Activated CD4-positive, alpha-beta T cell treated with anti-CD3 and anti-CD28 coated beads, Interleukin-2, amount 10 ng/mL, durations not matched to agents 7 days and 5 days (primary cell): Measurements from ENCODE around the gene PRKACG. TPM values are rescaled to one million over a fixed set of nuclear protein-coding genes. Genes with fewer than 3 reads are reported as not detected.
"Not testable (repeated sequence)": the region's sequence is repeated elsewhere in the genome, so short reads cannot be mapped to it uniquely, and the experiment has no call there.

Experiments
- CTCF ChIA-PET: fragments of 350-600 bp; sonication (Branson Sonifier 250); formaldehyde crosslinking; loops from one replicate; lab custom pipeline; 2021; ENCODE audit warnings: antibody characterized with exemption; lab: Charles Lee
- POLR2A ChIA-PET: fragments of 350-600 bp; sonication (Branson Sonifier 250); formaldehyde crosslinking; loops from one replicate; lab custom pipeline; 2021; ENCODE audit warnings: antibody characterized with exemption; lab: Charles Lee
- DNase-seq: peaks from one replicate; pipeline ENCODE4 v3.0.0-alpha.2; 2020
- H3K27ac Mint-ChIP-seq: one replicate; pipeline ENCODE4 v1.8.0; 2021; ENCODE audit warnings: mild to moderate bottlenecking, moderate library complexity, mixed read lengths
- H3K27me3 Mint-ChIP-seq: one replicate; pipeline ENCODE4 v1.8.0; 2021; ENCODE audit warnings: mixed read lengths
- H3K36me3 Mint-ChIP-seq: one replicate; pipeline ENCODE4 v1.8.0; 2021; ENCODE audit warnings: low read depth, mixed read lengths
- H3K4me1 Mint-ChIP-seq: one replicate; pipeline ENCODE4 v1.8.0; 2021; ENCODE audit warnings: mixed read lengths
- H3K4me3 Mint-ChIP-seq: one replicate; pipeline ENCODE4 v1.8.0; 2021; ENCODE audit warnings: mild to moderate bottlenecking, moderate library complexity, mixed read lengths
- H3K9me3 Mint-ChIP-seq: one replicate; pipeline ENCODE4 v1.8.0; 2021; ENCODE audit warnings: mixed read lengths
- total RNA-seq, 2 experiments: library from RNA; stranded (reverse); gene quantifications; one replicate each; pipeline ENCODE4 v1.2.3, GENCODE V29; 2021

The PRKACG gene
- total RNA-seq, 2 experiments from 2014 or later = not detected

DNA sequence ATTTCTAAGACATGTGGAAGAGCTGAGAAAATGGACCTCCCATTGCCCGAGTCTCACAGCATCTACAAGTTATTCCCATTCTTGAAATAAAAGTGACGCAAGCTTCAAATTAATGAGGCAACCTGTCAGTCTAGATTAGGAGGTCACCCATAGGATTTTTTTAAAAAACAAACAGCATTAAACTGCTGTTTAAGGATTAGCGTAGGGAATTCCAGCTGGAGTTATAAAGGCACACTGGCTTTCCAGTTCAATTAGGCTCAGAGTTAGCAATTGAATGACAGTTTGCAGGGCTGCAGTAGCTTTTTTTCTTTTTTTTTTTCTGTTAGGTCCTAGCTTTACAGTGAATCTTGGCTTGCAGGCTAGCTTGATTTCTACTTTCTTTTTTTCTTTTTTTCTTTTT is 16.2 kb downstream of the PRKACG start:
- Mint-ChIP-seq H3K27me3 (no peaks in the 10 kb centered on the region), H3K4me3 (no peak overlapping the region), H3K27ac (no peak overlapping the region), H3K9me3 (no peaks in the 10 kb centered on the region), H3K4me1 (peaks cover 25% of the 10 kb centered on the region), H3K36me3 (no peaks in the 10 kb centered on the region)
- ChIA-PET CTCF (interaction anchor here (0.7 to 1.4 kb wide), 7 partner anchors 11 to 1752 kb away, joined by 3 to 4 read pairs (median 3); partner anchors contain the start of gene PRKACG), POLR2A (interaction anchor here (0.7 kb wide), 2 partner anchors 11 to 306 kb away, joined by 3 read pairs; no protein-coding TSS in a partner anchor)
- no peak for DNase-seq

- Mint-ChIP-seq H3K27me3 (no peaks in the 10 kb centered on the region), H3K4me1 (peaks cover 25% of the 10 kb centered on the region), H3K9me3 (no peaks in the 10 kb centered on the region), H3K27ac (peak overlapping the region; percentile 74), H3K4me3 (peak overlapping the region; percentile 31), H3K36me3 (no peaks in the 10 kb centered on the region)
- POLR2A ChIA-PET = no interaction called here
- no peak for DNase-seq
- CTCF ChIA-PET = interaction anchor here (0.9 to 1.0 kb wide), 2 partner anchors 12 to 100 kb away, joined by 3 read pairs; no protein-coding TSS in a partner anchor
Measured at GRCh38 chr9:68996462-68996861, 17.5 kb downstream of the PRKACG start.

GRCh38 chr9:68995776-68996175 is 18.1 kb downstream of the PRKACG start:
- CTCF ChIA-PET = interaction anchor here (0.9 to 1.0 kb wide), 2 partner anchors 12 to 100 kb away, joined by 3 read pairs; no protein-coding TSS in a partner anchor
- no peaks in the 10 kb centered on the region for H3K36me3 Mint-ChIP-seq
- POLR2A ChIA-PET = no interaction called here
- H3K27ac Mint-ChIP-seq = peak overlapping the region; percentile 74
- H3K4me3 Mint-ChIP-seq = no peak overlapping the region
- no peaks in the 10 kb centered on the region for H3K9me3 Mint-ChIP-seq
- no peaks in the 10 kb centered on the region for H3K27me3 Mint-ChIP-seq
- H3K4me1 Mint-ChIP-seq = peaks cover 25% of the 10 kb centered on the region
- DNase-seq = no peak

- ChIA-PET POLR2A (no interaction called here), CTCF (interaction anchor here (1.7 kb wide), 1 partner anchor 8 kb away, joined by 6 read pairs; no protein-coding TSS in a partner anchor)
- H3K27me3 Mint-ChIP-seq = no peaks in the 10 kb centered on the region
- H3K27ac Mint-ChIP-seq = no peak overlapping the region
- no peak overlapping the region for H3K4me3 Mint-ChIP-seq
- no peaks in the 10 kb centered on the region for H3K36me3 Mint-ChIP-seq
- H3K4me1 Mint-ChIP-seq = peaks cover 8% of the 10 kb centered on the region
- H3K9me3 Mint-ChIP-seq = no peaks in the 10 kb centered on the region
- no peak for DNase-seq
Measured at GRCh38 chr9:68991457-68991856, 22.5 kb downstream of the PRKACG start.

- H3K27ac Mint-ChIP-seq, DNase-seq, CTCF ChIA-PET, POLR2A ChIA-PET, H3K4me3 Mint-ChIP-seq, H3K27me3 Mint-ChIP-seq, H3K36me3 Mint-ChIP-seq, H3K9me3 Mint-ChIP-seq: not testable (repeated sequence)
- H3K4me1 Mint-ChIP-seq = peaks cover 18% of the 10 kb centered on the region
Measured at GRCh38 chr9:68986949-68987348, 27.0 kb downstream of the PRKACG start.

DNA sequence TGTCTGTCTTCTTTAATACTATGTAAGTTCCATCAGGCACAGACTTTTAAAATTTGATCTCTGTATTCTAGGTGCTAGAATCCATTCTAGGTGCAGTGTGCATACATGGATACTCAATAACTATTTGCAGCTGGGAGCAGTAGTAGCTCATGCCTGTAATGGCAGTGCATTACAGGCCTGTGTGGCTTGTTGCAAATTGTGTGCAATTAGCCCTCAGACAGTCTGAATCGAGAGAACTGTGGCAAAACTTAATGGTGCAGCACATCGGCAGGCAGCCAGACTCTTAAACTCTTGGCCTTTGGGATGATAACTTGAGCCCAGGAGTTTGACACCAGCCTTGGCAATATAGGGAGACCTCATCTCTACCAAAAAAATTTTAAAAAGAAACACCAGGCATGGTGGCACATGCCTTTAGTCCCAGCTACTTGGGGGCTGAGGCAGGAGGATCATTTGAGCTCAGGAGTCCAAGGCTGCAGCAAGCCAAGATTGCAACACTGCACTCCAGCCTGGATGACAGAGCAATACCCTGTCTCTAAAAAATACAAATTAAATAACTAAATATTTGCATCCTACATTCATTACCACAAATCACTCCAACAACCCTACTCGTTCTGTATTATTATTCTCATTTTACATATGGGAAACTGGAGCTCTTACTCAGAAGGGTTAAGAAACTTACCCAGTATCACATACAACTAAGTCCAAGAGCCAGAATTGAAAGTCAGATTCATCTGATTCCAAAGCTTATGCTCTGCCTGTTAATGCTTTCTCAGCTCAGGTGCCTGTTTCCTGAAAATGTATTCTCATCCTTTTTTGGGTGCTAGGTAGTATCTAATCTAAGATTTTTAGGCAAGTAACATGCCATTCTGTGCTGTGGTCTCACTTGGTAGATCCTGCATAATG is 30.1 kb downstream of the PRKACG start:
- Mint-ChIP-seq H3K4me3 (no peak overlapping the region), H3K4me1 (peaks cover 48% of the 10 kb centered on the region), H3K27me3 (no peaks in the 10 kb centered on the region), H3K9me3 (no peaks in the 10 kb centered on the region), H3K36me3 (no peaks in the 10 kb centered on the region), H3K27ac (peak overlapping the region; percentile 4)
- ChIA-PET CTCF (interaction anchor here (0.9 to 2.9 kb wide), 3 partner anchors 9 to 15 kb away, joined by 3 to 14 read pairs (median 4); no protein-coding TSS in a partner anchor), POLR2A (interaction anchor here (0.6 to 0.7 kb wide), 2 partner anchors 9 to 29 kb away, joined by 3 read pairs; no protein-coding TSS in a partner anchor)
- DNase-seq = no peak

GRCh38 chr9:68983008-68983411 is 30.9 kb downstream of the PRKACG start:
- CTCF ChIA-PET = interaction anchor here (0.6 to 2.9 kb wide), 2 partner anchors 16 to 35 kb away, joined by 3 to 14 read pairs; no protein-coding TSS in a partner anchor
- no peak overlapping the region for H3K4me3 Mint-ChIP-seq
- peak overlapping the region; percentile 4 for H3K27ac Mint-ChIP-seq
- POLR2A ChIA-PET = interaction anchor here (0.7 kb wide), 1 partner anchor 8 kb away, joined by 3 read pairs; no protein-coding TSS in a partner anchor
- H3K27me3 Mint-ChIP-seq = no peaks in the 10 kb centered on the region
- no peak for DNase-seq
- no peaks in the 10 kb centered on the region for H3K9me3 Mint-ChIP-seq
- peaks cover 52% of the 10 kb centered on the region for H3K4me1 Mint-ChIP-seq
- peaks cover 2% of the 10 kb centered on the region for H3K36me3 Mint-ChIP-seq

DNA sequence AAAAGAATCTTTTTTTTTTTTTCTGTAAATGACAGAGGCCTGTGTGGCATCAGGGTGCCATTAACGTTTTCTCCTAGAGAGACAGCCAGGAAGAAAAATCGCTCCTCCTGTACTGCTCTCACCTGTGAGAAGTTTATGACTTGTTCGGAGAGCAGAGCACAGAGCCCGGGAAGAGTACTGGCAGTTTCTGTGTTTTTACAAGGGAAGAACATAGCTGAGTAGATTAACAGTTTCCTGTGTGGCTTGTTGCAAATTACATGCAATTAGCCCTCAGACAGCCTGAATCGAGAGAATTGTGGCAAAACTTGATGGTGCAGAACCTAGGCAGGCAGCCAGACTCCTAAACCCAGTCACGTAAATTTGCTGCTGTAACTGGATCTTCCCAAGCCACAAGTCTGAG is 32.1 kb downstream of the PRKACG start:
- Mint-ChIP-seq H3K9me3 (no peaks in the 10 kb centered on the region), H3K4me1 (peaks cover 52% of the 10 kb centered on the region), H3K4me3 (no peak overlapping the region), H3K27me3 (no peaks in the 10 kb centered on the region), H3K36me3 (peaks cover 2% of the 10 kb centered on the region), H3K27ac (peak overlapping the region; percentile 51)
- CTCF ChIA-PET = interaction anchor here (0.6 to 1.8 kb wide), 3 partner anchors 12 to 70 kb away, joined by 3 read pairs; no protein-coding TSS in a partner anchor
- no peak for DNase-seq
- POLR2A ChIA-PET = no interaction called here

DNA sequence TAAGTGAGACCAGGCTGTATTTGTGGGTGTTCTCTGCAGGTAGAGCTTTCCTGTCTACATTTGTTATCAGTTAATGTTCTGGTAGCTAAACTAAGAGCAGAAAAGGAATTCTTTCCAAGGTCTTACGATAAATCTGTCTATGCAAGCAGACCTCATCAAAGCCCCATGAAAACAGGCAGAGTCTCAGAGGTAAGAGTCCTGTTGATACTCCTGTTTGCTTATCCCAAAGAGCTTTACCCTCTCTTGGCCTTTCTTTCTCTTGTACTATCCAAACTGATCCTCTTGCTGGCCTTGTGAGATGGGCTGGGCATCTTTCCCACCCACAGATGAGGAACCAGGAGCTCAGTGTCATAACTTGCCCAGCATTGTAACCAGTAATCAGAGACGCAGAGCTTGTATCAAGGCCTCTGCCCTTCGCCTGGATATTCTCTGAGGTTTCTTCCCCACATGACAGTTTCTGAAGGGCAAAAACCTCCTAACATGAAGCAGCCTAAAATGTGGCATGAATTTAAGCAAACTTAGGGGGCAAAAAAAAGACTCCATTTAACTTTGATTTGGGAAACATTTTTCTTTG is 33.5 kb downstream of the PRKACG start:
- no peak for DNase-seq
- Mint-ChIP-seq H3K36me3 (peaks cover 2% of the 10 kb centered on the region), H3K27me3 (no peaks in the 10 kb centered on the region), H3K4me3 (no peak overlapping the region), H3K27ac (peak overlapping the region; percentile 67), H3K9me3 (no peaks in the 10 kb centered on the region), H3K4me1 (peaks cover 60% of the 10 kb centered on the region)
- POLR2A ChIA-PET = no interaction called here
- CTCF ChIA-PET = interaction anchor here (0.9 to 1.8 kb wide), 4 partner anchors 8 to 32 kb away, joined by 3 to 4 read pairs (median 4); no protein-coding TSS in a partner anchor

- POLR2A ChIA-PET = no interaction called here
- Mint-ChIP-seq H3K4me1 (peaks cover 66% of the 10 kb centered on the region), H3K36me3 (peaks cover 2% of the 10 kb centered on the region), H3K9me3 (no peaks in the 10 kb centered on the region), H3K27ac (peak overlapping the region; percentile 88), H3K4me3 (peak overlapping the region; percentile 18), H3K27me3 (no peaks in the 10 kb centered on the region)
- CTCF ChIA-PET = interaction anchor here (0.9 to 1.5 kb wide), 4 partner anchors 9 to 31 kb away, joined by 4 to 5 read pairs (median 4); no protein-coding TSS in a partner anchor
- DNase-seq = peak; percentile 46
Measured at GRCh38 chr9:68979538-68980314, 34.2 kb downstream of the PRKACG start.

DNA sequence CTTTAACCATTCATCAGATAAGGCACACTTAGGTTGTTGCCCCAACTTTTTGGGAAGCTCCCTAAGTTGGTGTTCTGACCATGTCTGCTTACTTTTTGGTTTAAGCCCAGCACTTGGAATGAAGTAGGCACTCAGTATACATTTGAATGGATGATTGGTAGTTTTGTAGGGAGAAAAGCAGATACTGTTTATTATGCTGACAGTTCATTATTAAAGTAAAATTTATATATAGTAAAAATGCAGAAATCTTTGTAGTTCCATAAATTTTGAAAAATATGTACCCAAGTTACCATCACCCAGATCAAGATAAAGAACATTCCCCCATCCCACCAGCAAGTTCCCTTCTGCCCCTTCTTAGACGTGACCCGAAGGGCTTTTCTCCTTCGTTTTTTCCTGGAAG is 35.4 kb downstream of the PRKACG start:
- POLR2A ChIA-PET = no interaction called here
- no peaks in the 10 kb centered on the region for H3K9me3 Mint-ChIP-seq
- CTCF ChIA-PET = interaction anchor here (0.7 to 3.5 kb wide), 2 partner anchors 8 to 11 kb away, joined by 3 to 8 read pairs; no protein-coding TSS in a partner anchor
- H3K36me3 Mint-ChIP-seq = peaks cover 2% of the 10 kb centered on the region
- H3K27ac Mint-ChIP-seq = no peak overlapping the region
- no peak overlapping the region for H3K4me3 Mint-ChIP-seq
- peaks cover 73% of the 10 kb centered on the region for H3K4me1 Mint-ChIP-seq
- no peak for DNase-seq
- H3K27me3 Mint-ChIP-seq = no peaks in the 10 kb centered on the region

DNA sequence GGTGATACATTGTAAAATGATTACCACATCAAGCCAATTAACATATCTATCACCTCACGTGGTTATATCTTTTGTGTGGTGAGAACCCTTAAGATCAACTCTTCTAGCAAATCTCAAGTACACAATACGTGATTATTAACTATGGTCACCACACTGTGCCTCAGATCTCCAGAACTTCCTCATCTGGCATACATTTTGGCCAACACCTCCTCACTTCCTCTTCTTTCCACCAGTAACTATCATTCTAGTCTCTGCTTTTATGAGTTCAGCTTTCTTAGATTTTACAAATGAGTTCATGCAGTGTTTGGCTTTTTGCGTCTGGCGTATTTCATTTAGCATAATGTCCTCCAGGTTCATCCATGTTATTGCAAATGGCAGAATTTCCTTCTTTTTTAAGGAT is 35.8 kb downstream of the PRKACG start:
- DNase-seq = no peak
- Mint-ChIP-seq H3K4me1 (peaks cover 71% of the 10 kb centered on the region), H3K27ac (no peak overlapping the region), H3K9me3 (no peaks in the 10 kb centered on the region), H3K4me3 (no peak overlapping the region), H3K27me3 (no peaks in the 10 kb centered on the region), H3K36me3 (peaks cover 2% of the 10 kb centered on the region)
- ChIA-PET CTCF (interaction anchor here (0.7 to 3.5 kb wide), 3 partner anchors 8 to 16 kb away, joined by 3 to 8 read pairs (median 4); no protein-coding TSS in a partner anchor), POLR2A (no interaction called here)
